Stimulated activated CD8-positive, alpha-beta memory T cell treated with anti-CD3 and anti-CD28 coated beads, Interleukin-12 subunit alpha, Interleukin-12 subunit beta, amount 100 ng/mL, for 4 hours (primary cell): ENCODE data around the gene MMS19.
"Not testable (repeated sequence)": the region's sequence is repeated elsewhere in the genome, so short reads cannot be mapped to it uniquely, and the experiment has no call there.

Experiments
- DNase-seq: peaks from one replicate; pipeline ENCODE4 v3.0.0-alpha.2; 2020; ENCODE audit warnings: low read depth

The MMS19 gene

GRCh38 chr10:97498076-97498840 lies at the start of gene MMS19:
Gene MMS19, minus strand, starts transcription at chr10:97498422. Its CDS starts 38 bp downstream, at chr10:97498384.
- peak; percentile 100 for DNase-seq

- DNase-seq, result no peak
Measured at GRCh38 chr10:97547962-97548361, 49.7 kb upstream of the MMS19 start.

- no peak for DNase-seq
Measured at GRCh38 chr10:97547271-97547600, 49.0 kb upstream of the MMS19 start.

GRCh38 chr10:97546456-97547270 lies 48.4 kb upstream of the MMS19 start:
- no peak for DNase-seq

- DNase-seq, result peak; percentile 22
Measured at GRCh38 chr10:97543025-97543546, 44.9 kb upstream of the MMS19 start.

GRCh38 chr10:97542169-97543024 lies 44.2 kb upstream of the MMS19 start:
- peak; percentile 15 for DNase-seq

- no peak for DNase-seq
Measured at GRCh38 chr10:97540669-97541500, 42.7 kb upstream of the MMS19 start.

GRCh38 chr10:97539523-97540200 lies 41.4 kb upstream of the MMS19 start:
- DNase-seq, result no peak

- no peak for DNase-seq
Measured at GRCh38 chr10:97538839-97539238, 40.6 kb upstream of the MMS19 start.

GRCh38 chr10:97538411-97538810 lies 40.2 kb upstream of the MMS19 start:
- no peak for DNase-seq

GRCh38 chr10:97537186-97537869 lies 39.1 kb upstream of the MMS19 start:
- DNase-seq, result no peak

GRCh38 chr10:97534746-97535367 lies 36.6 kb upstream of the MMS19 start:
- no peak for DNase-seq

GRCh38 chr10:97533888-97534287 lies 35.7 kb upstream of the MMS19 start:
- DNase-seq, result no peak

- no peak for DNase-seq
Measured at GRCh38 chr10:97532935-97533671, 34.9 kb upstream of the MMS19 start.

- DNase-seq, result no peak
Measured at GRCh38 chr10:97531401-97531986, 33.3 kb upstream of the MMS19 start.

GRCh38 chr10:97529685-97530465 lies 31.7 kb upstream of the MMS19 start:
- DNase-seq, result no peak

GRCh38 chr10:97528876-97529275 lies 30.7 kb upstream of the MMS19 start:
- not testable (repeated sequence) for DNase-seq

GRCh38 chr10:97525683-97526110 lies 27.5 kb upstream of the MMS19 start:
- DNase-seq, result no peak
